Esophagus muscularis mucosa (tissue), 4 donors: ENCODE measurements around the gene CBFA2T2. TPM values are rescaled to one million over a fixed set of nuclear protein-coding genes. Genes with fewer than 3 reads are reported as not detected.
"Not testable (repeated sequence)": the region's sequence is repeated elsewhere in the genome, so short reads cannot be mapped to it uniquely, and the experiment has no call there.

Experiments used
- DNase-seq: peaks from one replicate; pipeline ENCODE4 v3.0.0-alpha.2; 2017; ENCODE audit errors: extremely low spot score
- H3K27ac ChIP-seq, 4 donors: fragments of 200-600 bp; sonication (generic); replicated peaks in 1 of 4; 1 replicate in 3 of 4; 2 replicates in 1 of 4; pipeline ENCODE4 v1.5.1; 2016 to 2019; ENCODE audit warnings: mild to moderate bottlenecking in 1 of 4
- H3K27me3 ChIP-seq, 4 donors: fragments of 200-600 bp; sonication (generic); one replicate each; pipeline versions ENCODE4 v1.5.1 to v1.6.0; 2016 to 2019
- H3K36me3 ChIP-seq, 4 donors: fragments of 200-600 bp; sonication (generic); one replicate each; pipeline ENCODE4 v1.5.1; 2016 to 2019
- H3K4me1 ChIP-seq, 4 donors: fragments of 200-600 bp; sonication (generic); one replicate each; pipeline ENCODE4 v1.5.1; 2016 to 2019
- H3K4me3 ChIP-seq, 4 donors: fragments of 200-600 bp; sonication (generic); 1 replicate in 2 of 4; 2 replicates in 2 of 4; pipeline ENCODE4 v1.5.1; 2016 to 2019; ENCODE audit warnings: mild to moderate bottlenecking in 4 of 4, moderate library complexity in 1 of 4
- H3K9me3 ChIP-seq, 4 donors: fragments of 200-600 bp; sonication (generic); 1 replicate in 3 of 4; 2 replicates in 1 of 4; pipeline ENCODE4 v1.5.1; 2016 to 2019
- EP300 ChIP-seq: sonication (generic); formaldehyde crosslinking; IDR thresholded peaks from one replicate; pipeline ENCODE4 v1.6.1; 2017; ENCODE audit warnings: antibody characterized with exemption
- POLR2A ChIP-seq: fragments of 450-650 bp; IDR thresholded peaks from one replicate; pipeline ENCODE4 v1.6.1; 2017; ENCODE audit warnings: antibody characterized with exemption, moderate library complexity, mild to moderate bottlenecking, low read depth
- POLR2AphosphoS5 ChIP-seq, 2 donors: sonication (generic); formaldehyde crosslinking; IDR thresholded peaks; one replicate each; pipeline ENCODE4 v1.6.1; 2017; ENCODE audit warnings: antibody characterized with exemption in 2 of 2
- WGBS: methylation state at CpG from one replicate; pipeline ENCODE4 v1.1.5; 2018; 5-methylcytosine and 5-hydroxymethylcytosine counted together
- intact Hi-C: fragments of 100-400 bp; cut with DNase I; formaldehyde crosslinking; loops from one replicate; pipeline ENCODE4 v1.15.1; 2023
- total RNA-seq, 4 donors: library from RNA; depleted of rRNA; stranded (reverse); fragments of >200 nt; gene quantifications; one replicate each; pipeline versions ENCODE4 v1.1.0 to v1.2.1, GENCODE V29; 2016
- TF ChIP-seq, protein P1 (sequence below), 3 experiments: fragments of 200-600 bp in 2 of 3; fragments of 450-650 bp in 1 of 3; sonication (generic) in 2 of 3; IDR thresholded peaks; one replicate each; pipeline ENCODE4 v1.5.1; 2017 to 2019; ENCODE audit warnings: antibody characterized with exemption in 3 of 3, mild to moderate bottlenecking in 2 of 3, moderate library complexity in 1 of 3

Gene CBFA2T2
- total RNA-seq, 4 donors from 2014 or later = 11.3 to 17.7 (median 14.6) TPM

DNA sequence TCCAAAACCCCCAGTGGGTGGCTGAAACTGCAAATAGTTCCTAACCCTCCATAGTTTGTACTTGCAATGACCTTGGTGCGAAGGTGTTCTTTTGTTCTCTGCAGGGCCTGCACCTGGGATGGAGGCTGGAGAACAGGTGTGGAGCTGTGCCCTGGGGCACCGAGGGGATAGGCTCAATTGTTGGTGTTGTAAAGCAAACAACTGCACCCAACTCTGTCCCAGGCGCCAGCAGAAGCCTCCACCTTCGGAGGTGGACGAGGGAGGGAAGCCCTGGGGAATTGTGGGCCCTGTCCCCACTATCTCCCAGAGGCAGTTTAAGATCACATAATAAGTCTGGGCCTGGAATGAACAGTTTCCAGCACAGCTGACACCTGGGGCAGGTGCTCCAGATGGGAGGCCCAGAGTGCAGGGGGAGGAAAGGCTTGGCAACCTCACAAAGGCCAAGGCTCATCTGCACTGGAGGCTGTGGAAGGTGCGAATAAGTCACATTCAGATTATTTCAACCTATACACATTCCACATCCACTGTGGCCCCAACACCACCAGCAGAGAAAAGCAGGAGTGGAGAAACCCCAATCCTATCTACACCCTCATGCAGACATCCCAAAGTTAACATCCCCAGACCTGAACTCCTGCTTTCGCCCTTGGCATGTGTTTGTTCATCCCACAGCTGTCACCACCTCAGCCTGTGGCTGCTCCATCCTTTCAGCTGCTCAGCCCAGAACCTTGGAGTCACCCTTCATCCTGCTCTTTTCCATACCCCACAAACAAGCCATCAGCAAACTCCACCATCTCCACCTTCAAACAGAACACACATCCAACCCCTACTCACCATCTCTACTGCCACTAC, 12.3 kb upstream of the CBFA2T2 start:
- DNase-seq = no peak
- Histone ChIP-seq H3K27ac (no peak overlapping the region), H3K27me3 (peaks cover 0 to 11% (median 0%) of the 10 kb centered on the region in 4 donors), H3K9me3 (no peaks in the 10 kb centered on the region), H3K4me1 (no peaks in the 10 kb centered on the region), H3K4me3 (no peak overlapping the region), H3K36me3 (no peaks in the 10 kb centered on the region)
- no peak for TF ChIP-seq EP300
- intact Hi-C loops = no loop called here
- 93% methylated on average over 7 of the region's 7 CpGs for WGBS

DNA sequence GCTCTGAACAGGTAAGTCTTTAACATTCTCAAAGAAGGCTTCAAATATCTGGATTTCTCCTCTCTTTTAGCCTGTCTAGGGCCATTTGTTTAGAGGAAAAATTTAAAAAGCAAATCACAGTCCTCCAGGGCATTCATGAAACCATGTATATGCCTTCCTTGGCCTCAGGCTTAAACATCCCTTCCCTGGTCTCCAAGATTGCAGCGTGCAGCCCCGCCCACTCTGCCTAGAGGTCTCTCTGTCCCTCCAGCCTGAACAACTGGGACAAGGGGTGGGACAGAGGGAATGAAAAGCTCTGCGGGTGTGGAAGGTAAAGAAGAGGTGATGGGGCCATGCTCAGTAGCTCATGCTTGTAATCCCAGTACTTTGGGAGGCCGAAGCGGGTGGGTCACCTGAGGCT, 9.8 kb upstream of the CBFA2T2 start:
- 90% methylated on average over 5 of the region's 5 CpGs for WGBS
- no peak for TF ChIP-seq POLR2A
- no peak for TF ChIP-seq POLR2AphosphoS5 (IDR thresholded peaks at IDR 0.05)
- no peak for TF ChIP-seq EP300
- TF ChIP-seq, protein P1, sequence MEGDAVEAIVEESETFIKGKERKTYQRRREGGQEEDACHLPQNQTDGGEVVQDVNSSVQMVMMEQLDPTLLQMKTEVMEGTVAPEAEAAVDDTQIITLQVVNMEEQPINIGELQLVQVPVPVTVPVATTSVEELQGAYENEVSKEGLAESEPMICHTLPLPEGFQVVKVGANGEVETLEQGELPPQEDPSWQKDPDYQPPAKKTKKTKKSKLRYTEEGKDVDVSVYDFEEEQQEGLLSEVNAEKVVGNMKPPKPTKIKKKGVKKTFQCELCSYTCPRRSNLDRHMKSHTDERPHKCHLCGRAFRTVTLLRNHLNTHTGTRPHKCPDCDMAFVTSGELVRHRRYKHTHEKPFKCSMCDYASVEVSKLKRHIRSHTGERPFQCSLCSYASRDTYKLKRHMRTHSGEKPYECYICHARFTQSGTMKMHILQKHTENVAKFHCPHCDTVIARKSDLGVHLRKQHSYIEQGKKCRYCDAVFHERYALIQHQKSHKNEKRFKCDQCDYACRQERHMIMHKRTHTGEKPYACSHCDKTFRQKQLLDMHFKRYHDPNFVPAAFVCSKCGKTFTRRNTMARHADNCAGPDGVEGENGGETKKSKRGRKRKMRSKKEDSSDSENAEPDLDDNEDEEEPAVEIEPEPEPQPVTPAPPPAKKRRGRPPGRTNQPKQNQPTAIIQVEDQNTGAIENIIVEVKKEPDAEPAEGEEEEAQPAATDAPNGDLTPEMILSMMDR (IDR thresholded peaks at IDR 0.05) = no peak
- DNase-seq = no peak

DNA sequence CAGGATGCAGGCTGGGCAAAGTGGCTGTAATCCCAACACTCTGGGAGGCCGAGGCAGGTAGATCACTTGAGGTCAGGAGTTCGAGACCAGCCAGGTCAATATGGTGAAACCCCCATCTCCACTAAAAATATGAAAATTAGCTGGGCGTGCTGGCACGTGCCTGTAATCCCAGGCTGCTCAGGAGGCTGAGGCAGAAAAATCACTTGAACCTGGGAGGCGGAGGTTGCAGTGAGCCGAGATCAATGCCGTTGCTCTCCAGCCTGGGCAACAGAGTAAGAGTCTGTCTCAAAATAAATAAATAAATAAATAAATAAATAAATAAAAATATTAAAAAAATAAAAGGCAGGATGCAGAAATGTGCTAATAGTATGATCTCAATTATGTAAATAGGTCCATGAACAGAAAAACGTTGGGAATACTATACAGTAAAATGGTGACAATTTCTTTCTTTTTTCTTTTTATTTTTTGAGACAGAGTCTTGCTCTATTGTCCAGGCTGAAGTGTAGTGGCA, 8.4 kb upstream of the CBFA2T2 start:
- no peak for DNase-seq
- Histone ChIP-seq H3K9me3 (no peaks in the 10 kb centered on the region), H3K4me1 (no peaks in the 10 kb centered on the region), H3K4me3 (no peak overlapping the region), H3K27me3 (no peaks in the 10 kb centered on the region), H3K36me3 (no peaks in the 10 kb centered on the region), H3K27ac (no peak overlapping the region)
- intact Hi-C loops = no loop called here
- no peak for TF ChIP-seq POLR2AphosphoS5 (IDR thresholded peaks at IDR 0.05)
- TF ChIP-seq, protein P1 (IDR thresholded peaks at IDR 0.05) = no peak
- TF ChIP-seq POLR2A = no peak
- no peak for TF ChIP-seq EP300
- WGBS = 96% methylated on average over 8 of the region's 8 CpGs

More for the DNA sequence above, 9.8 kb upstream of the CBFA2T2 start:
- no peaks in the 10 kb centered on the region for H3K9me3 ChIP-seq
- H3K27me3 ChIP-seq = peaks cover 0 to 6% (median 0%) of the 10 kb centered on the region in 4 donors
- intact Hi-C loops = no loop called here
- no peak overlapping the region for H3K27ac ChIP-seq
- H3K4me1 ChIP-seq = no peaks in the 10 kb centered on the region
- H3K4me3 ChIP-seq = no peak overlapping the region
- no peaks in the 10 kb centered on the region for H3K36me3 ChIP-seq

DNA sequence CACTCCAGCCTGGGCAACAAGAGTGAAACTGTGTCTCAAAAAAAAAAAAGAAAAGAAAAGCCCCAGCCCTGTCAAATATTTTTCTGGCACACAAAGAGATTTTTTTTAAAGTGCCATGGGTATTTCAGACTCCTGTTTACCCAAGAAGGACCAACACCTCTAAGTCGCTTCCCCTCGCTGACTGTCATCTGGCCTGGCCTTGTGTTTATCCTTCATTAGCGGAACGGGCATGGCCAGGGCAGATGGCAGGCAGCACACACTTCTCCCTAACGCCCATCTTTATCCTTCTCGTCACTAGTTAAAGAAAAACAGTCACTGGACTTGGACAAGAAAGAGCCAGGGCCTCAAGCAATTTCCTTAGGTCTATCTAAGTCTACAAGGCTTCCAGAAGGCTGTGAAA, 7.3 kb upstream of the CBFA2T2 start:
- H3K36me3 ChIP-seq = no peaks in the 10 kb centered on the region
- TF ChIP-seq EP300 = no peak
- no peak for TF ChIP-seq POLR2A
- TF ChIP-seq, protein P1 (IDR thresholded peaks at IDR 0.05) = no peak
- no peak for TF ChIP-seq POLR2AphosphoS5 (IDR thresholded peaks at IDR 0.05)
- no peaks in the 10 kb centered on the region for H3K27me3 ChIP-seq
- no peak overlapping the region for H3K27ac ChIP-seq
- 81% methylated on average over 6 of the region's 6 CpGs for WGBS
- no peak overlapping the region for H3K4me3 ChIP-seq
- intact Hi-C loops = no loop called here
- no peak for DNase-seq
- H3K9me3 ChIP-seq = no peaks in the 10 kb centered on the region
- H3K4me1 ChIP-seq = no peaks in the 10 kb centered on the region

DNA sequence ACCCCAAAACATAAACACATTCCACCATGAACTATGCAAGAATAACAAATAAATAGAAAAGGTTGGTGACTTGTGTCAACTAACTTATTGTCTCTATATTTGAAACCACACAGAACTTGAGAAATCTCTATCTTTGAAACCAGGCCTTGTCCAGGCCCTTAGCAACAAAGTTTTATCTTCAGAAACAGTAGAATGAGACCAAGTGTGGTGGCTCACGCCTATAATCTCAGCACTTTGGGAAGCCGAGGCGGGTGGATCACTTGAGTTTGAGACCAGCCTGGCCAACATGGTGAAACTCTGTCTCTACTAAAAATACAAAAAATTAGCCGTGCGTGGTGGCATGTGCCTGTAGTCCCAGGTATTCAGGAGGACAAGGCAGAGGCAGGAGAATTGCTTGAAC, 6.7 kb upstream of the CBFA2T2 start:
- H3K36me3 ChIP-seq, H3K9me3 ChIP-seq, DNase-seq, H3K27me3 ChIP-seq, H3K4me3 ChIP-seq, intact Hi-C loops, H3K27ac ChIP-seq, H3K4me1 ChIP-seq: not testable (repeated sequence)
- 88% methylated on average over 5 of the region's 5 CpGs for WGBS
